Stomach (tissue), 9 donors: ENCODE data around the gene SNRNP25. TPM values are rescaled to one million over a fixed set of nuclear protein-coding genes. Genes with fewer than 3 reads are reported as not detected.

Experiments
- DNase-seq, 2 donors: peaks; one replicate each; pipeline versions ENCODE4 v3.0.0 to v3.0.0-alpha.2; 2013 to 2019
- H3K27ac ChIP-seq, 5 donors: fragments of 200-600 bp in 4 of 5; sonication (generic) in 4 of 5; one replicate each; pipeline ENCODE4 v1.5.1; 2013 to 2019; ENCODE audit warnings: mild to moderate bottlenecking in 1 of 5, moderate library complexity in 1 of 5
- H3K27me3 ChIP-seq, 3 donors: fragments of 200-600 bp; sonication (generic); one replicate each; pipeline ENCODE4 v1.5.1; 2017 to 2019; ENCODE audit warnings: mixed run types in 1 of 3
- H3K36me3 ChIP-seq, 4 donors: fragments of 200-600 bp; sonication (generic); 1 replicate in 3 of 4; 2 replicates in 1 of 4; pipeline ENCODE4 v1.5.1; 2016 to 2019
- H3K4me1 ChIP-seq, 4 donors: fragments of 200-600 bp; sonication (generic); one replicate each; pipeline ENCODE4 v1.5.1; 2016 to 2019
- H3K4me3 ChIP-seq, 4 donors: fragments of 200-600 bp; sonication (generic) in 3 of 4; one replicate each; pipeline ENCODE4 v1.5.1; 2016 to 2019; ENCODE audit warnings: mild to moderate bottlenecking in 1 of 4
- H3K9me3 ChIP-seq, 4 donors: fragments of 200-600 bp; sonication (generic); one replicate each; pipeline ENCODE4 v1.5.1; 2016 to 2019
- EP300 ChIP-seq: sonication (generic); formaldehyde crosslinking; IDR thresholded peaks from one replicate; pipeline ENCODE4 v1.6.1; 2017; ENCODE audit warnings: antibody characterized with exemption
- POLR2A ChIP-seq, 4 donors: fragments of 450-650 bp; IDR thresholded peaks; one replicate each; pipeline ENCODE4 v1.6.1; 2016; ENCODE audit warnings: antibody characterized with exemption in 4 of 4, control low read depth in 2 of 4, mild to moderate bottlenecking in 1 of 4, moderate library complexity in 1 of 4
- POLR2AphosphoS5 ChIP-seq, 3 donors: sonication (generic); formaldehyde crosslinking; IDR thresholded peaks; one replicate each; pipeline ENCODE4 v1.6.1; 2016; ENCODE audit warnings: antibody characterized with exemption in 3 of 3
- WGBS, 5 donors: extraction: QIAGEN DNeasy Blood & Tissue Kit in 3 of 5; methylation state at CpG; one replicate each; pipeline versions ENCODE4 v1.1.5 to v1.1.7; 2013 to 2018; 5-methylcytosine and 5-hydroxymethylcytosine counted together
- intact Hi-C: fragments of 100-400 bp; cut with DNase I; formaldehyde crosslinking; loops from one replicate; pipeline ENCODE4 v1.15.1; 2023; ENCODE audit warnings: low total_unique reads
- polyA plus RNA-seq, 3 donors: library from polyadenylated mRNA; stranded (reverse); fragments of 200-250 nt; gene quantifications; one replicate each; pipeline ENCODE4 v1.2.3, GENCODE V29; 2013
- total RNA-seq, 5 donors: library from RNA; depleted of rRNA; stranded (reverse); fragments of >200 nt; gene quantifications; one replicate each; pipeline versions ENCODE4 v1.1.0 to v1.2.3, GENCODE V29; 2014 to 2016
- TF ChIP-seq, protein P1 (sequence below), 7 experiments: fragments of 450-650 bp in 4 of 7; fragments of 200-600 bp in 3 of 7; sonication (generic) in 3 of 7; IDR thresholded peaks; one replicate each; pipeline ENCODE4 v1.5.1; 2016 to 2019; ENCODE audit warnings: antibody characterized with exemption in 7 of 7, control low read depth in 2 of 7, mild to moderate bottlenecking in 1 of 7
- donor health status: healthy with polysubstance abuse.
- donor health status: Bipolar disorder and iron deficiency.
- donor health status: healthy.

SNRNP25 gene
- total and polyA plus RNA-seq, 8 donors, result 2.3 to 40.2 (median 19.3) TPM

DNA sequence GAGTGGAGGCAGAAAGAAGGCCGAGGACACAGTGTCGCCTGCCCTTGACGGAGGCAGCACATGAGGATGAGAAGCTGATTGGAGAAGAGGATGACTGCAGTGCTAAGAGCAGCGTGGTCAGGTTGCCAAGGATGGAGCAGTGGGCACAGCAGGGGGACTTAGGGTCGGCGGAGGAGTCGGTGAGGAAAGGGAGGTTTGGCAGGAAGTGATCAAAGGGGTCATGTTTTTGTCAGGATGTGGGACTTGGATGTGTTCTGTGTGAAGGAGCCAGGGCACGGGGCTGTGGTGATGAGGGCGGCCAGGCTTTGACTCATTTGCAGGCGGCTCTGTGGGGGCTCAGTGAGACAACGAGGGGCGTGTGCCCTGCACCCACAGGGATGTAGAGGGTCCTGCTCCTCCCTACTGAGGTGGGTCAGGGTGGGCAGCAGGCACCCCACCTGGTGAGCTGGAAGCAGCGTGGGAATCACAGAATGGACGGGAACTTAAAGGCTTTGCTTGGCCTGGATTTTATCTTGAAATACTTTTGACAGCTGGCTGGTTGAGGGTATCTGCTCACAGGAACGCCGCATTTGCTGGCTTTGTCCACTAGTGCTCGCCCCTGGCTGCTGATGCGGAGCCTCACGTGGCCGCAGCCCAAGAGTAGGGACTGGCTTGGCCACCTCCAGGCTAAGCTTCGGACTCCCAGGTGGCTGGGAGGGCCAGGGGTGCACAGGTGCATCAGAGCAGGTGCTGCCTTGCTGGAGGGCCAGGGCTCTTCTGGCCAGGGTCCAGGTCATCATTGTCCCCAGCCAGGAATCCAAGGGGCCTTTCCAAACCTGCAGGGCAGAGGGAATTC, 30.4 kb downstream of the SNRNP25 start:
- H3K9me3 ChIP-seq, result no peaks in the 10 kb centered on the region
- peak overlapping the region; percentile 4 to 77 (median 64) for H3K27ac ChIP-seq
- peaks cover 26 to 53% (median 35%) of the 10 kb centered on the region in 4 donors for H3K4me1 ChIP-seq
- H3K27me3 ChIP-seq, result no peaks in the 10 kb centered on the region
- intact Hi-C loops, result no loop called here
- H3K4me3 ChIP-seq, result no peak overlapping the region
- H3K36me3 ChIP-seq, result peaks cover 32 to 82% (median 74%) of the 10 kb centered on the region in 4 donors
- DNase-seq, result no peak
- TF ChIP-seq, protein P1, sequence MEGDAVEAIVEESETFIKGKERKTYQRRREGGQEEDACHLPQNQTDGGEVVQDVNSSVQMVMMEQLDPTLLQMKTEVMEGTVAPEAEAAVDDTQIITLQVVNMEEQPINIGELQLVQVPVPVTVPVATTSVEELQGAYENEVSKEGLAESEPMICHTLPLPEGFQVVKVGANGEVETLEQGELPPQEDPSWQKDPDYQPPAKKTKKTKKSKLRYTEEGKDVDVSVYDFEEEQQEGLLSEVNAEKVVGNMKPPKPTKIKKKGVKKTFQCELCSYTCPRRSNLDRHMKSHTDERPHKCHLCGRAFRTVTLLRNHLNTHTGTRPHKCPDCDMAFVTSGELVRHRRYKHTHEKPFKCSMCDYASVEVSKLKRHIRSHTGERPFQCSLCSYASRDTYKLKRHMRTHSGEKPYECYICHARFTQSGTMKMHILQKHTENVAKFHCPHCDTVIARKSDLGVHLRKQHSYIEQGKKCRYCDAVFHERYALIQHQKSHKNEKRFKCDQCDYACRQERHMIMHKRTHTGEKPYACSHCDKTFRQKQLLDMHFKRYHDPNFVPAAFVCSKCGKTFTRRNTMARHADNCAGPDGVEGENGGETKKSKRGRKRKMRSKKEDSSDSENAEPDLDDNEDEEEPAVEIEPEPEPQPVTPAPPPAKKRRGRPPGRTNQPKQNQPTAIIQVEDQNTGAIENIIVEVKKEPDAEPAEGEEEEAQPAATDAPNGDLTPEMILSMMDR (IDR thresholded peaks at IDR 0.05), result no peak
- TF ChIP-seq EP300, result no peak
- TF ChIP-seq POLR2AphosphoS5 (IDR thresholded peaks at IDR 0.05), result no peak
- no peak for TF ChIP-seq POLR2A (IDR thresholded peaks at IDR 0.05)
- 49 to 63% (median 59%) methylated on average over 14 to 21 of the region's 21 CpGs for WGBS, 5 donors

- Histone ChIP-seq H3K9me3 (no peaks in the 10 kb centered on the region), H3K27ac (peak overlapping the region; percentile 17 to 77 (median 64)), H3K36me3 (peaks cover 40 to 82% (median 77%) of the 10 kb centered on the region in 4 donors)
Measured at GRCh38 chr16:84718-85406, 31.2 kb downstream of the SNRNP25 start.

DNA sequence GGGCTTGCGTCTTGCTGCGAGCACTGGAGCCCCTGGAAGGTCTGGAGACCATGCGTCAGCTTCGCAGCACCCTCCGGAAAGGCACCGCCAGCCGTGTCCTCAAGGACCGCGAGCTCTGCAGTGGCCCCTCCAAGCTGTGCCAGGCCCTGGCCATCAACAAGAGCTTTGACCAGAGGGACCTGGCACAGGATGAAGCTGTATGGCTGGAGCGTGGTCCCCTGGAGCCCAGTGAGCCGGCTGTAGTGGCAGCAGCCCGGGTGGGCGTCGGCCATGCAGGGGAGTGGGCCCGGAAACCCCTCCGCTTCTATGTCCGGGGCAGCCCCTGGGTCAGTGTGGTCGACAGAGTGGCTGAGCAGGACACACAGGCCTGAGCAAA, 31.8 kb downstream of the SNRNP25 start:
- H3K27me3 ChIP-seq, result no peaks in the 10 kb centered on the region
- DNase-seq, result no peak
- peaks cover 45 to 82% (median 78%) of the 10 kb centered on the region in 4 donors for H3K36me3 ChIP-seq
- no peak overlapping the region for H3K4me3 ChIP-seq
- no peaks in the 10 kb centered on the region for H3K9me3 ChIP-seq
- H3K4me1 ChIP-seq, result peaks cover 25 to 43% (median 26%) of the 10 kb centered on the region in 4 donors
- intact Hi-C loops, result no loop called here
- 56 to 89% (median 84%) methylated on average over 9 to 18 of the region's 18 CpGs for WGBS, 5 donors
- peak overlapping the region in 4 of 5 donors; percentile 62 to 77 (median 70) for H3K27ac ChIP-seq
- no peak for TF ChIP-seq POLR2A (IDR thresholded peaks at IDR 0.05)

More at GRCh38 chr16:84718-85406, 31.2 kb downstream of the SNRNP25 start:
- Histone ChIP-seq H3K27me3 (no peaks in the 10 kb centered on the region), H3K4me1 (peaks cover 25 to 45% (median 27%) of the 10 kb centered on the region in 4 donors), H3K4me3 (no peak overlapping the region)
- DNase-seq, result peak; percentile 53 to 81
- WGBS, 5 donors, result 4 to 39% (median 28%) methylated on average over 5 to 7 of the region's 7 CpGs
- intact Hi-C loops, result no loop called here
- TF ChIP-seq EP300, result no peak
- TF ChIP-seq POLR2A (IDR thresholded peaks at IDR 0.05), result no peak
- peak; percentile 29 to 79 (median 35) for TF ChIP-seq POLR2AphosphoS5 (IDR thresholded peaks at IDR 0.05)
- TF ChIP-seq, protein P1 (IDR thresholded peaks at IDR 0.05), result no peak

DNA sequence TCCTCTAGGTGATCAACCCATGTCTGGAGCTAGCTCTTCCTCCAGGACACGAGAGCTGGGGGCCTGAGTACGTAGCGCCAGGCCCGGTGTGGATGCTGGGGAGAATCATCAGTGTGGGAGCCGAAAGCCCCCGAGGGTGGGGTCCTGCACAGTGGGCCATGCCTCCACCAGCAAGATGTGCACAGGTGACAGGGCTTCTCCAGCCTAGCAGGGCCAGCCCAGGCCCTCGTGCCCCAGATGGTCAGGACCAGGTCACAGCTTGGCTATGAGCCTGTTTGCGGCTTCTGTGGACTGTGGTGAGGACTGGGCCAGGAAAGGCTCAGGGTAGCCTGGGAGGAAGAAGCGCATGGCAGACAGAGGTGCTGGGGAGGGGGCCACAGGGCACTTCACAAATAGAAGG, 32.2 kb downstream of the SNRNP25 start:
- TF ChIP-seq POLR2AphosphoS5 (IDR thresholded peaks at IDR 0.05) (no peak), EP300 (no peak), POLR2A (IDR thresholded peaks at IDR 0.05) (no peak)
- TF ChIP-seq, protein P1 (IDR thresholded peaks at IDR 0.05), result no peak
- Histone ChIP-seq H3K4me1 (peaks cover 25 to 38% (median 26%) of the 10 kb centered on the region in 4 donors), H3K27ac (peak overlapping the region in 3 of 5 donors; percentile 62 to 77 (median 77)), H3K27me3 (no peaks in the 10 kb centered on the region), H3K36me3 (peaks cover 45 to 82% (median 77%) of the 10 kb centered on the region in 4 donors), H3K4me3 (no peak overlapping the region), H3K9me3 (no peaks in the 10 kb centered on the region)
- no peak for DNase-seq
- WGBS, 5 donors, result 74 to 100% (median 79%) methylated on average over 3 to 9 of the region's 9 CpGs
- intact Hi-C loops, result no loop called here
